Measurements from ENCODE around the gene SLC35F1. TPM values are rescaled to one million over a fixed set of nuclear protein-coding genes. Genes with fewer than 3 reads are reported as not detected.

Gene SLC35F1
- total RNA-seq, 1 donor from 2014 or later = 0.23 TPM

DNA sequence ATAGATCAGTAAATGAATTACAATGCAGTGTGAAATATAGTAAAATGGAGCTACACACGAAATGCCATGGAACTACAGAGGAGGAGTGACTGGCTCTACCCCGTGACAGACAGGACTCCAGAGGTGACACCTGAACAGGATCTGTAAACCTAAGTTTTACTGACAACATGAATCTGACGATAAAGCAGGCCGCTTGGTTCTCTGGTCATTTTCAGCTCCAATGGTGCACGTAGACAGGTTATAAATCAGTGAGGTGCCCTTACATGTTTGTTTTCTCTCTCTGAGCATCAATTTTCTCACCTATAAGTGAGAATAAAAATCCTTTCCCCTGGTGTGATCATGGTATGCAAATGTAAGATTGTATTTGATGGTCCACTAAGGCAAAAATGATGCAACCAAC is 339.3 kb downstream of the SLC35F1 start:
- no peaks in the 10 kb centered on the region for H3K9me3 Mint-ChIP-seq (ENCODE audit: unreplicated experiment)
- no peak for DNase-seq (ENCODE audit: low spot score)
- no peak overlapping the region for H3K4me3 Mint-ChIP-seq (ENCODE audit: unreplicated experiment)
- H3K4me1 Mint-ChIP-seq (ENCODE audit: unreplicated experiment) = peaks cover 6% of the 10 kb centered on the region
- no peaks in the 10 kb centered on the region for H3K27me3 Mint-ChIP-seq (ENCODE audit: unreplicated experiment)
- H3K36me3 Mint-ChIP-seq (ENCODE audit: low read depth, unreplicated experiment) = no peaks in the 10 kb centered on the region
- TF ChIP-seq, protein P1, sequence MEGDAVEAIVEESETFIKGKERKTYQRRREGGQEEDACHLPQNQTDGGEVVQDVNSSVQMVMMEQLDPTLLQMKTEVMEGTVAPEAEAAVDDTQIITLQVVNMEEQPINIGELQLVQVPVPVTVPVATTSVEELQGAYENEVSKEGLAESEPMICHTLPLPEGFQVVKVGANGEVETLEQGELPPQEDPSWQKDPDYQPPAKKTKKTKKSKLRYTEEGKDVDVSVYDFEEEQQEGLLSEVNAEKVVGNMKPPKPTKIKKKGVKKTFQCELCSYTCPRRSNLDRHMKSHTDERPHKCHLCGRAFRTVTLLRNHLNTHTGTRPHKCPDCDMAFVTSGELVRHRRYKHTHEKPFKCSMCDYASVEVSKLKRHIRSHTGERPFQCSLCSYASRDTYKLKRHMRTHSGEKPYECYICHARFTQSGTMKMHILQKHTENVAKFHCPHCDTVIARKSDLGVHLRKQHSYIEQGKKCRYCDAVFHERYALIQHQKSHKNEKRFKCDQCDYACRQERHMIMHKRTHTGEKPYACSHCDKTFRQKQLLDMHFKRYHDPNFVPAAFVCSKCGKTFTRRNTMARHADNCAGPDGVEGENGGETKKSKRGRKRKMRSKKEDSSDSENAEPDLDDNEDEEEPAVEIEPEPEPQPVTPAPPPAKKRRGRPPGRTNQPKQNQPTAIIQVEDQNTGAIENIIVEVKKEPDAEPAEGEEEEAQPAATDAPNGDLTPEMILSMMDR (IDR thresholded peaks at IDR 0.05; ENCODE audit: unreplicated experiment) = no peak
- H3K27ac Mint-ChIP-seq (ENCODE audit: unreplicated experiment) = no peak overlapping the region

DNA sequence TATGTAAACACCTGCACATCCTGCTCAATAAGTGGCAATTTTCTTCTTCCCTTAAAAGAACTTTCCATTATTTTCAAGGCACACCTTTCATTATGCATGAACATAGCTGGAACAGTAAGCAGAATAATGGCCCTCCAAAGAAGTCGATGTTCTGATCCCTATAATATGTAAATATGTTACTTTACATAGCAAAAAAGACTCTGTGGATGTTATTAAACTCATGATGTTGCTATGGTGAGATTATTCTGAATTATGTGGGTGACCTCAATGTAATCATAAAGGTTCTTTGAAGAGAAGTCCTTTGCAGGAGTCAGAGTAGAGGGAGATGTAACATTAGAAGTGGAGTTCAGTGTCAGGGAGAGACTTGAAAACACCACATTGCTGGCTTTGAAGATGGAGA is 341.1 kb downstream of the SLC35F1 start:
- no peak for DNase-seq (ENCODE audit: low spot score)
- no peaks in the 10 kb centered on the region for H3K36me3 Mint-ChIP-seq (ENCODE audit: low read depth, unreplicated experiment)

DNA sequence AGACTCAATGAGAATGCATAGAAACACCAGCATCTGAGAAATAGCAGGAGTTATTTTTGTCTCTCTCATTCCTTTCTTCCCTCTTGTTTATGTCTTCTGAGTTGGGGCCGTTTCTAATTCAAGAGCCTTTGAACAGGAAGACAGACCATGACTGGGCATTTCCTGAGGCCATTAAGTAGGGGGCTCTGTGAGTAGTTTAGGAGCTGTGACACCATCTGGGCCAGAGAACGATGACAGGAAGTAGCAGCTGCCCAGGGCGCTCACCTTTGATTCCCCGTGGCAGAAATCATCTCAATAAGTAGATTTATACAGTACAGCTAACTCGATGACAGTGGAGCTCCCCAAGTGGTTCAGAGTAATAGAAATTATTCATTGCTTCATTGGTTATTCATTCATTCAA is 342.6 kb downstream of the SLC35F1 start:
- no peaks in the 10 kb centered on the region for H3K9me3 Mint-ChIP-seq (ENCODE audit: unreplicated experiment)
- TF ChIP-seq, protein P1 (IDR thresholded peaks at IDR 0.05; ENCODE audit: unreplicated experiment) = no peak
- no peak overlapping the region for H3K4me3 Mint-ChIP-seq (ENCODE audit: unreplicated experiment)
- no peaks in the 10 kb centered on the region for H3K27me3 Mint-ChIP-seq (ENCODE audit: unreplicated experiment)
- H3K4me1 Mint-ChIP-seq (ENCODE audit: unreplicated experiment) = peaks cover 6% of the 10 kb centered on the region
- H3K27ac Mint-ChIP-seq (ENCODE audit: unreplicated experiment) = no peak overlapping the region
- DNase-seq (ENCODE audit: low spot score) = no peak
- H3K36me3 Mint-ChIP-seq (ENCODE audit: low read depth, unreplicated experiment) = no peaks in the 10 kb centered on the region

More for the DNA sequence above, 341.1 kb downstream of the SLC35F1 start:
- Mint-ChIP-seq H3K27ac (ENCODE audit: unreplicated experiment) (no peak overlapping the region), H3K27me3 (ENCODE audit: unreplicated experiment) (no peaks in the 10 kb centered on the region), H3K4me3 (ENCODE audit: unreplicated experiment) (no peak overlapping the region), H3K4me1 (ENCODE audit: unreplicated experiment) (peaks cover 6% of the 10 kb centered on the region), H3K9me3 (ENCODE audit: unreplicated experiment) (no peaks in the 10 kb centered on the region)
- TF ChIP-seq, protein P1 (IDR thresholded peaks at IDR 0.05; ENCODE audit: unreplicated experiment) = no peak

DNA sequence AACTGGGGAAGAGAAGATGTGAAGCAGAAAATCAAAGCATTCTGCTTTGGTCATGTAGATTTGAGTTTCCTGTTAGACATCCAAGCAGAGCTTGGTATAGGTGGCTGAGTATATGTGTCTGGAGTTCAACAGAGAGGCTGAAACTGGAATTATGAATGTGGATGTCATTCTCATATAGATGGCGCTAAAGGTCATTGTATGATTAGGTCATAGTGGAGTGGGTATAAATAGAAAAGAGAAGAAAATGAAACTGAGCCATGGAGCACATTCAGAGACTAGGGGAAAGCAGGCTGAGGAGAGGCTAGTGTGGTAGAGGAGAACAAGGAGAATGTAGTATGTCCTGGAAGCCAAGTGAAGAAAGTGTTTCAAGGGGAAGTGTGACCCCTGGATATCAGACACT is 345.4 kb downstream of the SLC35F1 start:
- H3K27ac Mint-ChIP-seq (ENCODE audit: unreplicated experiment) = no peak overlapping the region

DNA sequence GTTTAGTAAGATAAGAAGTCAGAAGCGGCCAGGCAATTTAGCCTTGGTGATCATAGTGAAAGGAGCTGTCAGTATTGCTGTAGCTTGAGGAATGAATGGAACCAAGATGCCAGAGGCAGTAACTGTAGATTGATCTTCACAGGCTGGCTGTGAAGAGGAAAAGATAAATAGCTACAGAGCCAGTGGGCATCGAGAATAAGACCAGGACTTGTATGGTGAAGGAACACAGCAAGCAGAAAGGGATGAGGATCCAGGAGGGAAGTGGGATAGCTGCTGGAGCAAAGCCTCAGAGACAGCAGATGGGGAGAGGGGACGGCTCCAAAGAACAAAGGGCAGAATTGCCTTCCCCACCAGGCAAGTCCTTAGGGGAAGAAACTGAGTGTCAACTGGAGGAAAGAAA is 346.7 kb downstream of the SLC35F1 start:
- Mint-ChIP-seq H3K27me3 (ENCODE audit: unreplicated experiment) (peaks cover 2% of the 10 kb centered on the region), H3K9me3 (ENCODE audit: unreplicated experiment) (no peaks in the 10 kb centered on the region), H3K36me3 (ENCODE audit: low read depth, unreplicated experiment) (no peaks in the 10 kb centered on the region), H3K4me1 (ENCODE audit: unreplicated experiment) (peaks cover 6% of the 10 kb centered on the region), H3K27ac (ENCODE audit: unreplicated experiment) (no peak overlapping the region), H3K4me3 (ENCODE audit: unreplicated experiment) (no peak overlapping the region)
- no peak for DNase-seq (ENCODE audit: low spot score)
- TF ChIP-seq, protein P1 (IDR thresholded peaks at IDR 0.05; ENCODE audit: unreplicated experiment) = no peak

More for the DNA sequence above, 345.4 kb downstream of the SLC35F1 start:
- H3K36me3 Mint-ChIP-seq (ENCODE audit: low read depth, unreplicated experiment) = no peaks in the 10 kb centered on the region
- DNase-seq (ENCODE audit: low spot score) = no peak
- H3K27me3 Mint-ChIP-seq (ENCODE audit: unreplicated experiment) = peaks cover 2% of the 10 kb centered on the region
- TF ChIP-seq, protein P1 (IDR thresholded peaks at IDR 0.05; ENCODE audit: unreplicated experiment) = no peak
- no peaks in the 10 kb centered on the region for H3K9me3 Mint-ChIP-seq (ENCODE audit: unreplicated experiment)
- peaks cover 6% of the 10 kb centered on the region for H3K4me1 Mint-ChIP-seq (ENCODE audit: unreplicated experiment)
- no peak overlapping the region for H3K4me3 Mint-ChIP-seq (ENCODE audit: unreplicated experiment)
